SK-MEL-5 (cell line): Measurements from ENCODE around the gene COA4. TPM values are rescaled to one million over a fixed set of nuclear protein-coding genes. Genes with fewer than 3 reads are reported as not detected.

Source experiments
- total RNA-seq: library from RNA; depleted of rRNA; stranded (reverse); fragments of >200 nt; shearing (Covaris generic); gene quantifications from 2 replicates; pipeline ENCODE4 v1.2.3, GENCODE V29; 2014; rRNA removed

COA4 gene
- total RNA-seq, 1 experiment from 2014 or later, result 149 TPM

Other genes starting within 250 kb of the COA4 start
- gene PLEKHB1, start 230.3 kb downstream of the COA4 start, total RNA-seq, result 45.0 and 48.5 TPM in 2 replicates
- 78.3 and 82.4 TPM in 2 replicates for gene RAB6A, start 115.8 kb downstream of the COA4 start, total RNA-seq
- 111 and 119 TPM in 2 replicates for gene MRPL48, start 89.0 kb downstream of the COA4 start, total RNA-seq
- 15.7 and 17.7 TPM in 2 replicates for gene PAAF1, start 153 bp upstream of the COA4 start, total RNA-seq
- gene DNAJB13, start 74.2 kb upstream of the COA4 start, total RNA-seq, result 0.40 TPM in 1 of 2 replicates, not detected in the other
- 0.63 and 2.4 TPM in 2 replicates for gene UCP2, start 106.0 kb upstream of the COA4 start, total RNA-seq
- gene UCP3, start 132.2 kb upstream of the COA4 start, total RNA-seq, result 0.29 TPM in 1 of 2 replicates, not detected in the other